ENCODE measurements around the gene MLXIP.

DNA sequence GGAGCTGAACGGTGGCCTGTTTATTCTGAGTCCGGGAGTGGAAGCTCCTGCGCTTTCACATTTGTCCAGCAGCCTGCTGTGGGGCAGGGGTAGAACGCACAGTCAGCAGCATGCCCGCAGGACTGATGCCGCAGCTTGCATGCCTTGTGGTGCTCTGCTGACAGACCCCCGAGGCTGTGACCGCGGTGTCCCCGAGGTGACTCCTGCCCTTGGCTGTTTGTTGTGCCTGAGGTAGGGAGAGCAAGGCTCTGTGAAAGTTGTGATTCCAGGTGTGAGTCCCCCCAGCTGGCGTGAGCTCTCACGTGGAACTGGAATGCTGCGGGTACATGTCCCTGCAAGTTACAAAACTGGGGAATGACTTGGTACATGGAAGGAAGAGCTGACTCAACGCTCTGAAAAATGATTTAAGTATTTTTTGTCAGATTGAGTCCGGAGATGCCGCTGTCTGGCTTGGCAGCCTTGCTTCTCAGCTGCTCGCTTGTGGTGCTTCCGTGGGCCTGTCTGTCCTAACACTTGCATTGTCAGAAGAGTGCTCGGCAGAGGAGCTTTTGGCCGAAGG is 18.1 kb downstream of the MLXIP start:
- TF ChIP-seq, protein P1, sequence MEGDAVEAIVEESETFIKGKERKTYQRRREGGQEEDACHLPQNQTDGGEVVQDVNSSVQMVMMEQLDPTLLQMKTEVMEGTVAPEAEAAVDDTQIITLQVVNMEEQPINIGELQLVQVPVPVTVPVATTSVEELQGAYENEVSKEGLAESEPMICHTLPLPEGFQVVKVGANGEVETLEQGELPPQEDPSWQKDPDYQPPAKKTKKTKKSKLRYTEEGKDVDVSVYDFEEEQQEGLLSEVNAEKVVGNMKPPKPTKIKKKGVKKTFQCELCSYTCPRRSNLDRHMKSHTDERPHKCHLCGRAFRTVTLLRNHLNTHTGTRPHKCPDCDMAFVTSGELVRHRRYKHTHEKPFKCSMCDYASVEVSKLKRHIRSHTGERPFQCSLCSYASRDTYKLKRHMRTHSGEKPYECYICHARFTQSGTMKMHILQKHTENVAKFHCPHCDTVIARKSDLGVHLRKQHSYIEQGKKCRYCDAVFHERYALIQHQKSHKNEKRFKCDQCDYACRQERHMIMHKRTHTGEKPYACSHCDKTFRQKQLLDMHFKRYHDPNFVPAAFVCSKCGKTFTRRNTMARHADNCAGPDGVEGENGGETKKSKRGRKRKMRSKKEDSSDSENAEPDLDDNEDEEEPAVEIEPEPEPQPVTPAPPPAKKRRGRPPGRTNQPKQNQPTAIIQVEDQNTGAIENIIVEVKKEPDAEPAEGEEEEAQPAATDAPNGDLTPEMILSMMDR (conservative IDR thresholded peaks at IDR 0.05; ENCODE audit: low read depth, low read length): no peak
- no peak for TF ChIP-seq EZH2 (IDR thresholded peaks at IDR 0.05; ENCODE audit: low read length, unreplicated experiment)

Measured in PC-3 (cell line).